Right ventricle myocardium inferior (tissue), 1 donor: ENCODE data around the gene RADIL. TPM values are rescaled to one million over a fixed set of nuclear protein-coding genes. Genes with fewer than 3 reads are reported as not detected.
A peak's percentile ranks its signal among the peaks of the same experiment; 100 is the strongest.

Experiments used
- ATAC-seq: fragments of 200-7000 bp; cut with Tn5 transposase; one replicate; pipeline ENCODE4 v1.9.1; 2020; ENCODE audit warnings: mild to moderate bottlenecking, moderate library complexity
- DNase-seq: peaks from one replicate; pipeline ENCODE4 v3.0.0; 2021; ENCODE audit errors: missing footprints
- intact Hi-C: fragments of 100-400 bp; cut with DNase I; formaldehyde crosslinking; loops from one replicate; pipeline ENCODE4 v1.11.0; 2022
- total RNA-seq: library from RNA; stranded (reverse); fragmentation: NEBNext Ultra II Directional; extraction: Animal tissue kit (Norgen Biotek cat#: 25700); gene quantifications from one replicate; pipeline ENCODE4 v1.2.1, GENCODE V29; 2021
- donor health status: DM: no; HTN: yes; CAD: no; lungs with severe emphysema.

RADIL gene
- total RNA-seq, 1 donor from 2014 or later: 3.9 TPM

DNA sequence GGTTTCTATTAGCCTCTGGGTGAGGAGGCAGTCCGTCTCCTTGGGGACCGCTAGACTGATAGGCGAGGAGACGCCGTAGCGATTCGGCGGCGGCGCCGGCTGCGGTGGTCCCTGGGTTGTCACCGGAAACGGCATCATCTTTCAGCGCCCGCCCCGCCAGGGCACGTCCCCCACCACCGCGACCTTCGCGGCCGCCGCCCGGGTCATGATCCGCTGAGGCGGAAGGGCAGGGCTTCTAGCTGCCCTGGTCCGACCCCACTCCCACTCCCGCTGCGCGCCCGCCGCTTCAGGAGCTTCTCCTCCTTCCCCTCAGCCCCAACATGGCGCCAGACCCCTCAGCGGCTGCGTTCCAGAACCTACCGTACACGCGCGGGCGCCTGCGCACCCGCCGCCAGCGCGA is 21.8 kb downstream of the RADIL start, which contains the start of gene PAPOLB:
TSS of gene PAPOLB (minus strand) at position 358 of the 400 bp plus-strand sequence. CDS start at position 138, 220 bp downstream.
- DNase-seq (peak; percentile 67), ATAC-seq (peak; percentile 60)
- intact Hi-C loops: no loop called here

DNA sequence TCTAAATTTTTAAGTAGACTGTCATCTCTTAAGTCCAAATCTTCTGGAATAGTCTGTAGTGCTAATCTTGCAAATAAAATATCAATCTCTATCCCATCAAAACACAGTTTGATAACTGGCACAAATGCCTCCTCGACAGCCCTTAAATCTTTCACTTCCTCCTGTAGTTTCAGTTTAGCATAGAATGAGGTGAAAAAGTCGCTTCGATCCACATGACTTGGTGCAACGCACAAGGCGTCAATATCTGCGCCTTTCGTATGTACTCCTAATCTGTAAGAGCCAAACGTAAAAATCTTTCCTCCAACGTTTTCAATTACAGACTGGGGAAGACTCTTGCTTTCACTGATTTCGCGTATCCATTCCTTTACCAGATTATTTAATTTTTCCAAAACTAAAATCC is 22.3 kb downstream of the RADIL start:
- no peak for DNase-seq
- intact Hi-C loops: no loop called here
- no peak for ATAC-seq

DNA sequence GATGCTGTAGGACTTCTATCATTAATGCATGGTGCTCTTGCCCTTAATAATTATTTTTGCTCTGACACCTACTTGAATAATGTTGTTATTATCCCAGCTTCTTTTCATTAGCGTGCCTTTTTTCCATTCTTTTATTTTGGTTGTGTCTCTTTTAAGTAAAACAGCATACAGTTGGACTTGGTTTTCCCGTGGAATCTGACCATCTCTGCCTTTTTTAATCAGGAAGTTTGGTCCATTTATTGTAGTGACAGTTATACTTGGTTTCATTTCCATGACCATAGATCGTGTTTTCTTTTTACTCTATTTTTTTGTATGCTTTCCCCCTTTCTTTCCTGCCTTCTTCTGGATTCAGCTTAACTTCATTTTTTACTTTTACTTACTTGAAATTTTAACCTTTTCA is 26.3 kb downstream of the RADIL start:
- intact Hi-C loops: no loop called here

DNA sequence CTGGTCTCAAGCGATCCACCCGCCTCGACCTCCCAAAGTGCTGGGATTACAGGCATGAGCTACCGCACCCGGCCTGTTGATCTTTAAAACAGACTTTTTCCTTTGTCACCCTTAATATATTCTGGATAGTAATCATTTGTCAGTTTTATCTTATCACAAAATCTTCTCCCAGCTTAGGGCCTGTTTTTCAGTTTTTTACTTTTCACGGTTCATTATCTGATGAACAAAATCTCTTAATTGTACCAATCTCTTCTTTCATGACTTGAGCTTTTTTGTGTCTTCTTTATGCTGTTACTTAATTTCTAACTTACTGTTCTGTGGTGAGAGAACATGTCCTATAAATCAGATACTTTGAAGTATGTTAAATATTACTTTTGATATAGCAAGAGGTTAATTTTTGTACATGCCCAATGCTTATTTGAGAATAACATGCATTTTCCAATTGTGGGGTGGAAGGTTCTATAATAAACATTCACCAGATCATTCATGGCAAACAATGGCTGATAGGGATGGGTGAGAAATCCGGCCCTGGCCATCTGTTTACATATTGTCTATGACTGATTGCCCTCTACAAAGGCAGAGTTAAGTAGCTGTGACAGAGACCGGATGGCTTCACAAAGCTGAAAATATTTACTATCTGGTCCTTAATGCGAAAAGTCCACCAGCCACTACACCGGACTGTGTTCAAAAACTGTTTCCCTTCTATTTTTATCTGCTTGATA is 27.0 kb downstream of the RADIL start:
- no peak for DNase-seq
- intact Hi-C loops: no loop called here
- ATAC-seq: no peak

More for the DNA sequence above, 26.3 kb downstream of the RADIL start:
- no peak for DNase-seq
- ATAC-seq: no peak

DNA sequence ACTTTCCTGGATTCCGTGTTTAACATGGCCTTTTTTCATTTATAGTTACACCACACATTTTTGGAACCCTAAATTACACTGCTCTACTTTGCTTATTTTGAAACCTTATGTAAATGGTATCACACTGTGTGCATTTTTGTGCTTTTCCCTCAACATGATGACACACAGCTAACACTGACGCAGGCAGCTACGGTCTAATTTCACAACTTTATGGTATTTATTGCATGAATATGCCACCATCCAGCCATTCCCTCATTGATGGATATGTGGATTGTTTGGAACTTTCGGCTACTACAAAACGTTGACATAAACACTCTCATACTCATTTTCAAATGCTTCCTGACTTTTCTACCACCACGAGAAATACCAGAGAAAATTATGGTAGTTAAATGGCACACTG is 28.6 kb downstream of the RADIL start:
- DNase-seq (no peak), ATAC-seq (no peak)
- intact Hi-C loops: no loop called here

DNA sequence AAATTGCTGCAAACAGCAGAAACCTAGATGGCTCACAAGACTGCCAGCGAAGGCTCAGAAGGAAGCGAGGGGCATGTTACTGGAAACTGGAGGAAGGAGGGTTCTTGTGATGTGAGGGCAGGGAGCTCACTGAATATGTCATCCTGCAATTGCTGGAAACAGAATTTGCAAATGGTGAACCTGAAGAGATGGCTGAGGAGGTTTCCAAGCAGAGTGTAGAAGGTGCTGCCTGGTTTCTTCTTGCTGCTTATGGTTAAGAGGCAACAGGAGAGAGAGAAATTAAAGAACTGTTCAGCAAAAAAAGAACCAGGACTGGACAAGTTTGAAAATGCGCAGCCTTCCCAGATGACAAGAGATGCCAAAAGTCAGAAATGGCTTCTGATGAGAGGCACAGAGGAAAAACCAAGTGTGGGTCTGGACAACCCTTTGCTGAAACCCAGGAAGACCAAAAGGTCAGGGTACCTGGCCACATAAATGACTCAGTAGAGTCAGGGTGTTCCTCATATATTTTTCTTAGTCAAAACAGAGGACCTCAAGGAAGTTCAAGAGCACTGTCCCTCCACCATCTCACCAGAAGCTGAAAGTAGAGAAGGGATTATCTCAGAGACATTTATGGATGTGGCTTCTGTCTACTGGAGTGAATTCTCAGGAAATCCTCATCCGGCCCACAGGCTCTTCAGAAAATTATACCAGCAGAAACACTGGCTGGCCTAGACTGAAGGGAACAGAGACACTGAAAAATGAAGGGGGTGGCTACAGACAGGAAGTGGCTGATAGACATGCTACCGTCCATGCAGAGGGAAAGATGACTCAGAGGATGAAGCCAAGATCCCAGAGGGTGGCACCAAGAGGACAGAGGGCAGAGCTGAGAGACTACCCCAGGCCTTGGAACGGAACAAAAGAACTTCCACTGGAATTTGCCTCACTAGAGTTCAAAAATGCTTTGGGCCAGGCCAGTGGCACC is 31.8 kb downstream of the RADIL start:
- intact Hi-C loops: no loop called here
- no peak for ATAC-seq
- DNase-seq: no peak

DNA sequence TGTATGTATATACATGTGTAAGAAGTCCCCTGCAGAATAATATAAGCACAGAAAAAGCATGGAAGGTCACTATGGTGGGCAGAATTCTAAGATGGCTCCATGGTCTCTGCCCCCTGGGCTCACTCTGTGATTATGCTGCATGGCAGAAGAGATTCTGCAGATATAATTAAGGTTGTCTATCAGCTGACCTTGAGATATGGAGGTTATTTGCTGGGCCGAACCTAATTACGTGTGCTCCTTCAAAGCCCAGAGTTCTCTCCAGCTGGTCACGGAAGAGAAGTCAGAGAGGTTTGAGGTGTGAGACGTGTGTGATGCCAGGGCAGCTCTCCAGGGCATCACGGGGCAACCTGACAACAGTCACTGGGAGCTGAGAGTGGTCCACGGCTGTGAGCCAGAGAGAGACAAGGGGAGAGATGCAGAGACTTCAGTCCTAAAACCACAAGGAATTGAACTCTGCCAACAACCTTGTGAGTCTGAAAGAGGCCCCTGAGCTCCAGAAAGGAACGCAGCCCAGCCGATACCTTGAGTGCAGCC is 33.2 kb downstream of the RADIL start:
- ATAC-seq (no peak), DNase-seq (no peak)
- intact Hi-C loops: no loop called here

DNA sequence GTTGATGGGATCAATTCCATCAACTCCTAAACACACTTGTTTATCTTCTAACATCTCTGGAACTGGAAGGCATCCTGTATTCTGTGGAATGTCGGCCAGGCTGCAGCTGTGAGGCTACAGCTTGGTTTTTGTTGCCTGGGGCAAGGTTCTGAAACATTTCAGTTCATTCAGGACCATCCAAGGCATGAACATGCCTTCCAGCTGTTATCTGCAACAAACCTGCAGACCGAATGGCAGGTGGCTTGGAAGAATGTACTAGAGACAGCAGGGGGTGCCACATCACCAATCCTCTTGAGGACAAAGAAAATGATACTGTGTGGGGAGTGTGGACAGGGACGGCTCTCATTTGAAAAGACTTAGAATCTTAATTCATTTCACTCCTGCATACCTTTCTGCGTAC is 34.1 kb downstream of the RADIL start:
- ATAC-seq: no peak
- DNase-seq: no peak
- intact Hi-C loops: no loop called here

DNA sequence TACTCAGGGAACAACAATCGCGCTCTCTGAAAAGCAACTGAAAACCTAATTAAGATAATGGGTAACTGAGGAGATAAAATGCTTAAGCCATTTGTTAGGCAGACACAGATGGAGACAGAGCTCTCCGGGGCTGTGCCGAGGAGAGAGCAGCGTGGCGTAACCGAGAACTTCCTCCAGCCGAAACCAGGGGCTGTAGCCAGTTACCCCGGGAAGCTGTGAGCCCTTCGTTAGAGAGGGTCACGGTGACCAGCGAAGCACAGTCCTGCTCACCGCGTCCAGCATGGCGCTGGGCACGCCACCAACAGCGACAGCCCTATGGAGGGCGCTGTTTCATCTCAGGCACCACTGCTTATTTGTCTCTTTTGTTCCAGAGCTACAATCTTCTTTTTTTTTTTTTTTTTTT is 37.8 kb downstream of the RADIL start:
- DNase-seq (peak; percentile 72), ATAC-seq (peak; percentile 86)
- intact Hi-C loops: no loop called here

DNA sequence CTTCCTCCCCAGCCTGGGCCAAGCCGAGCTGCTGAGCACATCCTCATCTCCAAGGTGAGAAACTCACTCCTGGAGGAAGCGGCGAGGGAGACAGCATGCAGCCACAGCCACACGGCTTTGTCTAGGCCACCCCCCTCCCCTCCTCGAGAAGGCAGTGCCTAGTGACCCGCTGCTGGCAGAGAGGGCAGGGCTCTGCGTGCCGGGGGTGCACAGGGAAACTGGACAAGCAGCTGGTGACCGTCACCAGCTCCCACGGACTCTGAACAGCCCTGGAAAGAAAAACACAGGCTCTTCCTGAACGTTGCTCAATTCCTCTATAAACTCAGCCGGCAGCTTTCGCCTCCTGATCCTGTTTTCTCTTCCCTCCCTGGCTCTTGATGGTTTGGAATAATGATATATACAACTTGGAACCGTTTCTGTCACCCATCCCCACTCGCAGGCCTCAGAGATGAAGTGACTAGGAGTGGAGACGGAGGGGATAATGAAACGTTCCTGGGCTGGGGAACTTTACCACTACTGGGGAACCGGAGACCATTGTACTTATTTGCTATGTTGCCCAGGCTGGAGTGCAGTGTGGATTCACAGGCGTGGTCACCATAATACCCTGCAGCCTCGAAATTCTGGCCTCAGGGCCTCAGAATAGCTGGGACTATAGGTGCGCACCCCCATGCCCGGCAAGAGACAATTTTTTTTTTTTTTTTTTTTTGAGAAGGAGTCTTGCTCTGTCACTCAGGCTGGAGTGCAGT is 41.0 kb downstream of the RADIL start:
- intact Hi-C loops: no loop called here
- ATAC-seq (peak; percentile 62), DNase-seq (no peak)

DNA sequence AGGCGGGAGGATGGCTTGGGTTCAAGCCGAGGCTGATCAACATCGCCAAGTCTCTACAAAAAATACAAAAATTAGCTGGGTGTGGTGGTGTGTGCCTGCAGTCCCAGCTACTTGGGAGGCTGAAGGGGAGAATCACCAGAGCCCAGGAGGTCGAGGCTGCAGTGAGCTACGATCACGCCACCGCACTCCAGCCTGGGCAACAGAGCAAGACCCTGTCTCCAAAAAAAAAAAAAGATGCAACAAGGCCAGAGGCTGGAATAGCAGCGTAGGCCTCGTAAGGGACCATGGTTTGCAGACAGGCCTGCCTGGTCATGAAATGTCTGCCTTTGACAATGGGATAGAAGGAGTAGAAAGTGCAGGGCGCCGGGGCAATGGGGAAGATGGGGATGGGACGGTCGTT is 41.7 kb downstream of the RADIL start:
- intact Hi-C loops: no loop called here
- no peak for ATAC-seq
- no peak for DNase-seq

DNA sequence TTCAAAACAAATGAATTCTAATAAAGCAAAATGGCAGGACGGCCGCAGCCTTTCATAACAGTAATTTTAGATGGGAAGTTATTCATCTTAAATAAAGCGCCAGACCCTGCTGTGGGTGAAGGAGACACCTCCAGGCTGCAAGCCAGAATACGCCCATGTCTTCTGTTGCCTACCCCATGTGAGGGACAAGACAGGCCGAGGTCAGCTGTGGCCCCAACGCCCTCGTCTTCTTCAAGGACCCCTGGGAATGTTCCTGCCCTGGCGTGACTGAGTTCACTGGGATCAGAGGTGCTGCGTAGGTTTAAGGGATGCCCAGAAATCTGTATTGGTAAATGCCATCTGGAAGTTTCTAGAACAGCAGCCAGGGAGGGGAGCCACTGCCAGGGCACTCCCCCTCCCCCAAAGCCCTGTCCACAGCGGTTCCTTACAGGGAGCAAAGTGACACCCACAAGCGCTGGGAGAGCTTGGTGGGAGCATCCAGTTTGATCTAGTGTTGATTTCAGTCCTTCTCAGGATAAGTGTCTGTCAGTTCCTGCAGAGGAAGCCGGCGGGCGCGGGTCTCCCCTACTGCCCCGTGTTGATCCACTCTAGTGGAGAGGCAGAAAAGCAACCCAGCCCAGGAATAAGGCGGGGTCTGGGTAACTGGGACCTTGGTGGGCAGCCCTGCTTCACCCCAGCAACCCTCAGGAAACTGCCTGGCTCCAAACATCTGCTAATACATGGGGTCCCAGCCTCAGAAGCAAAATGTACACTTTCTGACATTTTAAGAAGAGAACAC is 42.3 kb downstream of the RADIL start:
- DNase-seq: no peak
- intact Hi-C loops: no loop called here
- no peak for ATAC-seq

DNA sequence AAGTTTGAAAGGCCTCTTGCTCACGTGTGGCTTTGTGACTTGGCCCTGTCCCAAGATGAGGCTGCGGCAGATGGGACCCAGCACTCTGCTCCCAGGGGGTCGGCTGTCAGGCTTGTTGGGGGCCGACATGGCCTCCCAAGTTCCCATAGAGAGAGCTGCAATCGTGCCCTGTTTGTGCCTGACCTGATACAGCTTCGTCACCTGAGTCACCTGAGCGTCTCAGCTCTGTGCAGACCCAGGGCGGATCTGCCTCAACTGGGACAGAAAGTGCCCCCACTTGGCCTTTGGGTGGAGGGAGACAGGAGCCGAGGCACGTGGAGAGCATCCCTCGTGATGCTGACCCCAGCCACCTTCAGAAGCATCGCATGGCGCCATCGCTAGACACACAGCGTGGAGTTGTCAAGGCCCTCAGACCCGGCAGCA is 43.4 kb downstream of the RADIL start:
- no peak for DNase-seq
- intact Hi-C loops: no loop called here
- no peak for ATAC-seq

DNA sequence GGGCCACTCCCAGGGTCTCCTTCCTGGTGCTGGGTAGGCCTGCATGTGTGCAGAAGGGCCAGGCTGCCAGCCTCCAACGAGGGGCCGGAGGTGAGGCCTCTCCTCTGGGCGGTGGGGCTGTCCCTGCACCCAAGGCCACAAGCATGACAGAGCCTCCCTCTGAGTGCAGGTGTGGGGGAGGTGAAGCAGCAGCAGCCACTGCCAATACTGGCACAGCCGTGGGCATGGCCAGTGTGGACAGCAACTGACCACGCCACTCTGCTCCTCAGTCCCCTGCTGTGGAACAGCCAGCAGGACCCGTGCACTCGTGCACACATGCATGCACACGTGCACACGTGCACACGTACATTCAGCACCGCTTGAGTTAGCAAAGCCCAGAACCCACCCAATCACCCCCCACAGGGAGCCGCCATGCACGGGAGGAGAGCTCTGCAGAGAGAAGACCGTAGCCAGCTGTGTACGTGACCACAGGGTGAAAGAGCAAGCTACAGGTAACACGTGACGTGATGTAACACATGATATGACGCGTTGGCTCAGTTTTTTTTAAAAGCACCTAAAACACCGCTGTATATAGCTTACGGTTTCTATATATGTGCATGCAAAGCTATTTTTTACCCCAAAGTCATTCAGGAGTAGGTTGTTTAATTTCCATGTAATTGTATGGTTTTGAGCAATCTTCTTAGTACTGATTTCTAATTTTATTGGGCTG is 44.7 kb downstream of the RADIL start:
- intact Hi-C loops: loop anchor here (5.0 kb wide), 1 partner anchor 44 kb away; the partner anchor contains the start of gene RADIL
- ATAC-seq (peak; percentile 2), DNase-seq (no peak)

DNA sequence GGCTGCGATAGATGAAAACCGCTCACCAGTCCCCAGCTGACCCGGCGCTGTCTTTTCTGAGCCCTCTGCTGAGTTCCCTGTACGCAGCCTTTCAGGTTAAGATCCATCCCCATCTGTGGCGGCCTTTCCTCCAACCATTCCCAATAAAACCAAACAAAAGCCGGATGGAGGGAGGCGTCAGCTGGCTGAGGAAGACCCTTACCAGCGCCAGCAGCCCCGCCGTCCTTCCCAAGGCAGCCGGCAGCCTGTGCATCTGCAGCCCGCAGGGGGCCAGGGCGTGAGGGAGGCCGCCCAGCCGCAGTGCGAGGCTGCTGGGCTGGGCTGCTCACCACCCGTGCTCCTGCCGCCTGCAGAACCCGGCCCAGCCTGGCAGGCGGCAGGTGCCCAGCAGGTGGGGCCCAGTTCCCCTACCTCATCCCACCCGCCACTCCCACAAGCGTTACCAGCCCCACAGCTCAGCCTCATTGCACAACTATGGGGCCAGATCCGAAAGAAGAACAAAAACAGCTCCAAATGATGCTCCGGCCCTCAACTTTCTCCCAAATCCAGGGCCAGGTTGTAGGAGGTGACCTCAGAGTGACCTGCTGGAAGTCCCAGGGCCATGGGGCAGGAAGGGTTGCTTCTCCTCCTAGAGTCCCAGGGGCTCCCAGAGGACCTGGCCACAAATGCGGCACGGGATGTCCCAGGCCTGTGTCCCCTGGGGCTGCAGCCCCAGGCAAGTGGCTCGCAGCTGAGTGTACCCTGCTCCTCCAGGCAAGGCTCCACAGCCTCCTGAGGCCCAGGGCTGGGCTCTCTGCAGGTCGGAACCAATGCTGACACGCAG is 45.5 kb downstream of the RADIL start:
- intact Hi-C loops: loop anchor here (5.0 kb wide), 1 partner anchor 44 kb away; the partner anchor contains the start of gene RADIL
- ATAC-seq: peak; percentile 29
- DNase-seq: no peak

DNA sequence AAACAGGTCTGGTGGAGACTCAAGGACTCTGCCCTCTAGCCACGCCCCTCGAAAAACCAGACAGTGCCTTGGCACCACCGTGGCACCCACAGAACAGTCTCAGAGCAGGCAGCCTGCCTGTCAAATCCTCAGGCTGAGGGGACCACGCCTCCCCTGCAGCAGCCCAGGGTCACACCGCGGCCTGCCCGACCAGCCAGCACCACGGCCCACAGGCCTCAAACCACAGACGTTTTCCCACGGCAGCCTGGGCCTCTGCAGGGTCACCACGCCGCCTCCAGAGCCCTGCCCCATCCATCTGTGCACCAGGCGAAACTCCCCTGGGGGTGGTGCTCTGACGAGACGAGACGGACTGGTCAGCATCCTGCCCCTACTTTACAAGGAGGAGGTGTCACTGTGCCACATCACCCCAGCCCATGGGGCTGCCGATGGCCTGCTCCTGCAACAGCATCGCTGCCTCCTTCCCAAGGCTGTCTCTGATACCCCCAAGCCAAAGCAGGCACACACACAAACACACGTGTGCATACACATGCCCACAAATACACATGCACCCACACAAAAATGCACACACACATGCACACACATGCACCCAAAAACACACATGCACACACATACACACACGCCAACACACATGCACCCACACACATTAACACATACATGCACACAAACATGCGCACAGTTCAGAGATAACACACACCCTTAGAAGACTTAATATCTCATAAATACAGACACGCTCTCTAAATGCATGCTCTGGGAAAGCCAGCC is 46.3 kb downstream of the RADIL start:
- DNase-seq (no peak), ATAC-seq (no peak)
- intact Hi-C loops: loop anchor here (5.0 kb wide), 1 partner anchor 45 kb away; the partner anchor contains the start of gene RADIL
